HG02763 (cell line): ENCODE data around the gene NFATC2.

Experiments
- ATAC-seq: cut with Tn5 transposase; IDR thresholded peaks from one replicate; pipeline ENCODE4 v1.9.1; 2021; ENCODE audit warnings: mild to moderate bottlenecking, moderate library complexity; ENCODE audit not compliant: unreplicated experiment

The NFATC2 gene

GRCh38 chr20:51382111-51382985, 160.2 kb downstream of the NFATC2 start:
- ATAC-seq = no peak

GRCh38 chr20:51381557-51381956, 161.0 kb downstream of the NFATC2 start:
- no peak for ATAC-seq

- ATAC-seq = no peak
Observed at GRCh38 chr20:51380401-51381385, 161.8 kb downstream of the NFATC2 start.

- no peak for ATAC-seq
Observed at GRCh38 chr20:51379601-51380341, 162.7 kb downstream of the NFATC2 start.

- no peak for ATAC-seq
Observed at GRCh38 chr20:51378171-51378928, 164.2 kb downstream of the NFATC2 start.

- no peak for ATAC-seq
Observed at GRCh38 chr20:51377132-51377531, 165.4 kb downstream of the NFATC2 start.

- ATAC-seq = no peak
Observed at GRCh38 chr20:51376111-51376510, 166.4 kb downstream of the NFATC2 start.

GRCh38 chr20:51375561-51375960, 167.0 kb downstream of the NFATC2 start:
- no peak for ATAC-seq

- no peak for ATAC-seq
Observed at GRCh38 chr20:51374961-51375360, 167.6 kb downstream of the NFATC2 start.

- no peak for ATAC-seq
Observed at GRCh38 chr20:51374456-51374830, 168.1 kb downstream of the NFATC2 start.

GRCh38 chr20:51373713-51374455, 168.6 kb downstream of the NFATC2 start:
- no peak for ATAC-seq

- ATAC-seq = no peak
Observed at GRCh38 chr20:51372966-51373365, 169.6 kb downstream of the NFATC2 start.

- no peak for ATAC-seq
Observed at GRCh38 chr20:51372176-51372803, 170.2 kb downstream of the NFATC2 start.

- no peak for ATAC-seq
Observed at GRCh38 chr20:51371720-51372119, 170.8 kb downstream of the NFATC2 start.

GRCh38 chr20:51369503-51369902, 173.0 kb downstream of the NFATC2 start:
- ATAC-seq = no peak

- ATAC-seq = no peak
Observed at GRCh38 chr20:51368461-51369211, 173.9 kb downstream of the NFATC2 start.

- no peak for ATAC-seq
Observed at GRCh38 chr20:51366155-51366886, 176.2 kb downstream of the NFATC2 start.

- ATAC-seq = no peak
Observed at GRCh38 chr20:51365670-51366069, 176.8 kb downstream of the NFATC2 start.
